Fibroblast of villous mesenchyme (primary cell): ENCODE results near the gene UNC13B. TPM values are rescaled to one million over a fixed set of nuclear protein-coding genes. Genes with fewer than 3 reads are reported as not detected.
"Not testable (repeated sequence)": the region's sequence is repeated elsewhere in the genome, so short reads cannot be mapped to it uniquely, and the experiment has no call there.

ENCODE experiments used
- DNase-seq: peaks from one replicate; pipeline ENCODE4 v3.0.0-alpha.2; 2010; ENCODE audit warnings: low read depth
- H3K4me3 ChIP-seq: 2 replicates; pipeline ENCODE4 v1.5.1; 2011; ENCODE audit warnings: low read depth, mild to moderate bottlenecking, low read length
- total RNA-seq: library from RNA; depleted of rRNA; stranded (reverse); fragments of >200 nt; gene quantifications from 2 replicates; pipeline ENCODE4 v1.2.3, GENCODE V29; 2012
- TF ChIP-seq, protein P1 (sequence below): IDR thresholded peaks from 2 replicates; pipeline ENCODE4 v1.5.1; 2012; ENCODE audit warnings: low read depth, mild to moderate bottlenecking, low read length; ENCODE audit not compliant: insufficient read depth

Gene UNC13B
- total RNA-seq, 1 donor = 23.7 TPM

- DNase-seq = no peak
- TF ChIP-seq, protein P1, sequence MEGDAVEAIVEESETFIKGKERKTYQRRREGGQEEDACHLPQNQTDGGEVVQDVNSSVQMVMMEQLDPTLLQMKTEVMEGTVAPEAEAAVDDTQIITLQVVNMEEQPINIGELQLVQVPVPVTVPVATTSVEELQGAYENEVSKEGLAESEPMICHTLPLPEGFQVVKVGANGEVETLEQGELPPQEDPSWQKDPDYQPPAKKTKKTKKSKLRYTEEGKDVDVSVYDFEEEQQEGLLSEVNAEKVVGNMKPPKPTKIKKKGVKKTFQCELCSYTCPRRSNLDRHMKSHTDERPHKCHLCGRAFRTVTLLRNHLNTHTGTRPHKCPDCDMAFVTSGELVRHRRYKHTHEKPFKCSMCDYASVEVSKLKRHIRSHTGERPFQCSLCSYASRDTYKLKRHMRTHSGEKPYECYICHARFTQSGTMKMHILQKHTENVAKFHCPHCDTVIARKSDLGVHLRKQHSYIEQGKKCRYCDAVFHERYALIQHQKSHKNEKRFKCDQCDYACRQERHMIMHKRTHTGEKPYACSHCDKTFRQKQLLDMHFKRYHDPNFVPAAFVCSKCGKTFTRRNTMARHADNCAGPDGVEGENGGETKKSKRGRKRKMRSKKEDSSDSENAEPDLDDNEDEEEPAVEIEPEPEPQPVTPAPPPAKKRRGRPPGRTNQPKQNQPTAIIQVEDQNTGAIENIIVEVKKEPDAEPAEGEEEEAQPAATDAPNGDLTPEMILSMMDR = no peak
- no peak overlapping the region for H3K4me3 ChIP-seq
Measured at GRCh38 chr9:35152926-35153325, 8.9 kb upstream of the UNC13B start.

- no peak for DNase-seq
- H3K4me3 ChIP-seq = no peak overlapping the region
- TF ChIP-seq, protein P1 = no peak
Measured at GRCh38 chr9:35156781-35157180, 5.0 kb upstream of the UNC13B start.

GRCh38 chr9:35157836-35158235 is 4.0 kb upstream of the UNC13B start:
- not testable (repeated sequence) for DNase-seq, H3K4me3 ChIP-seq

DNA sequence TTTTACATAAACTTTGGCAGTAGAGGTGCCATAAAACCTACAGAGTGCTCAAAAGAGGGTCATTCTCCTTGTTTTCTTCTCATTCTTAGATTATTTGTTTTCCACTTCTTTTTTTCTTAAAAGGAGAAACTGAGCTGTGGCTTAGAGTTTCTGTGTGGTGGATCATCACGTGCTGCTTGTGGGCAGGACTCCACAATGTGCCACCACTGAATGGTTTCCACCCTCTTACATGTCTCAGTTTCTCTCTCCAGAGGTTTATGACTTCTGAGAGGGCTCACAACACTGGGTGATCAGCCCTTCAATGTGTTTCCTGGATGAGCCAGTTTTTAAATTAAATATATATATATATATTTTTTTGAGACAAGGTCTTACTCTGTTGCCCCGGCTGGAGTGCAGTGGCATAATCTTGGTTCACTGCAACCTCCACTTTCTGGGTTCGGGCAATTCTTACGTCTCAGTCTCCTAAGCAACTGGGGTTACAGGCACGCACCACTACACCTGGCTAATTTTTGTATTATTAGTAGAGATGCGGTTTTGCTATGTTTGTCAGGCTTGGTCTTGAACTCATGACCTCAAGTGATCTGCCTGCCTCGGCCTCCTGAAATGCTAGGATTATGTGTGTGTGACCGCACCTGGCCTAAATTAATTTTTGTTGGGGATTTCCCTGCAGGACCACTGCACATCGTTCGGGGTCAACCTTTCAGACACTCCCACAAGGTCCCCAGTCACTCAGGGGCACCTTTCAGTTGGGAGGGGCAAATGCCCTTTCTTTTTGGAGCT is 3.1 kb upstream of the UNC13B start:
- TF ChIP-seq, protein P1 = no peak
- H3K4me3 ChIP-seq = no peak overlapping the region
- DNase-seq = no peak

DNA sequence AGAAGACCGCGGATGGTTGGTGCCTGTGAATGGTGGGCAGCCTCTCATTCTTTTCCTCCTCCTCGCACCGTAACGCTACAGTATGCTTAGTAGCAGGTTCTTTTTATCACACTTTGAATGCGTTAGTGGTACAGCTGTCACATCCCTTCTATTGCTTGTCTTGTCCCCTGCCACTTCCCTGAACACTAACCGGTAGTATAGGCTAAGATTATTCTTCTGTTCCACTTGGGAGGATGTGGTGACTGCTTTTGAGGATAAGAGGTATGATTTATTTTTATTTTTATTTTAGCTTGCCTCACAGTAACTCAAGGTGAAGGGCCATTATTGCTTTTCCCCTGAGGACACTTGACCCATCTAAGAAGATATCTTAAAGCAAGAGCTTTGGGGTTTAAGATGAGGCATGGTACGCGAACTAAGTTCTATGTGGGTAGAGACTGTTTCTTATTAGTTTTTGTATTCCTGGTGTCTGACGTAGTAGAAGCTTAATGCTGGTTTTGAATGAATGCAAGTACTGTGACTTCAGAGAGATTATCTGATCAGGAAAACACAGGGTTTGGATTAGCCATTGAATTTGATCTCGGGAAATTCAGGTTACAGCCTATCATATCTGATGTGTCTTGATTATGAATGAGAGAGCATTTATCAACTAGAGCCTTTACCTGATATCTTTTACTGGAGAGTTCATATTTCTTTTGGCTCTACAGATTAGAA is 951 bp downstream of the UNC13B start:
- DNase-seq = peak; percentile 13
- TF ChIP-seq, protein P1 = no peak
- peak overlapping the region; percentile 78 for H3K4me3 ChIP-seq

DNA sequence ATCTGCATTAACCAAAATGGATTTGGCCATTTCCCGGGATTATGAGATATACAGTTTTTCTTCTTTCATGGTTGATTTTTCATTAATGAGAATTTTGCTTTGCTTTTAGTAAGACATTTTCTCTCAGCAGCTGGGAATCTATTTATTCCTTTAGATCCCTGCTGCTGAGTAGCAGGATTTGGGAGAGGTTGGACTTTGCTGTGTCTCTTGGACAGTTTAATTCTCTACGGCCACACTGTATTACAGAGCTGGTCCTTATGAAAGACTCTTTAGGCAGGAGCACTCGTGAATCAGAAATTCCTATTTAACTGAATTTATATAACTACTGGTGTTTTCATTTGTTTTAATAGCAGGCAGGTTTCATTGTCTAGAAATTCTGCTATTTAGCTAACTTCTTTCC is 1.6 kb downstream of the UNC13B start:
- DNase-seq = no peak
- TF ChIP-seq, protein P1 = no peak
- H3K4me3 ChIP-seq = no peak overlapping the region

DNA sequence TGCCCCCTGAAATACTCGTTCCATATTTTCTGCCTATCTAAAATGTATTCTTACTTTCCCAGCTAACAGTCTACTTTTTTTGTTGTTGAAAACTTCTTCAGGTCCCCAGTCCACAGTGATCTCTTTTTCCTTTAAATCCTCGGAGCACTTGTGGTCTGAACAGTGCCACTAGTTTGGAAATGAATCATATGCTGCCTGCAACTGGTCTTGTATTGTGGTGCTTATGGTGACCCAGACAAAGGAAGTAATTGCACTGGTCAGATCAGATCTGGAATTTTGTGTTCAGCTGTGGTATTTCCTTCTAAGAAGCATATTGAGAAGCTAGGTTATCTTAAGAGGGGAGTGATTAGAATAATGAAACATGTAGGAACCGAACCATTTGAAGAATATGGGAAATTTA is 2.9 kb downstream of the UNC13B start:
- H3K4me3 ChIP-seq = no peak overlapping the region
- DNase-seq = peak; percentile 29
- TF ChIP-seq, protein P1 = no peak

DNA sequence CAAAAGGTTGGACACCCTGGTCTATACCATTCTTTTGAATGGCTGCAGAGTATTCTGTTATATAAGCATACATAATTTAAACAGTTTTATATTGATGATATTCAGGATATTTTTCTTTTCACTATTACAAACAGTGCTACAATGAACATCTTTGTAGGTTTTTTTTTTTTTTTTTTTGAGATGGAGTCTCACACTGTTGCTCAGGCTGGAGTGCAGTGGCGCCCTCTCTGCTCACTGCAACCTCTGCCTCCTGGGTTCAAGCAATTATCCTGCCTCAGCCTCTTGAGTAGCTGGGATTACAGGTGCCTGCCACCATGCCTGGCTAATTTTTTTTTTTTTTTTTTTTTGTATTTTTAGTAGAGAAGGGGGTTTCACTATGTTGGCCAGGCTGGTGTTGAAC is 5.6 kb downstream of the UNC13B start:
- H3K4me3 ChIP-seq, DNase-seq: not testable (repeated sequence)
